ENCODE data around the gene CCM2.

- no peak for TF ChIP-seq CTCF (IDR thresholded peaks at IDR 0.05; ENCODE audit: low read length)
- no peak for TF ChIP-seq EZH2 (optimal IDR thresholded peaks at IDR 0.05; ENCODE audit: low read depth, low read length)
- TF ChIP-seq EZH2phosphoT487 (IDR thresholded peaks at IDR 0.05; ENCODE audit: low read length) = no peak
Measured at GRCh38 chr7:45092100-45092930, 92.3 kb downstream of the CCM2 start.
